NCI-H2196 (cell line): Measurements from ENCODE around the gene TAF12.
"Not testable (repeated sequence)": the region's sequence is repeated elsewhere in the genome, so short reads cannot be mapped to it uniquely, and the experiment has no call there.

ENCODE experiments used
- DNase-seq: peaks from one replicate; lab custom pipeline; 2025; ENCODE audit not compliant: unreplicated experiment; lab: John Stamatoyannopoulos, UW

Gene TAF12, protein sequence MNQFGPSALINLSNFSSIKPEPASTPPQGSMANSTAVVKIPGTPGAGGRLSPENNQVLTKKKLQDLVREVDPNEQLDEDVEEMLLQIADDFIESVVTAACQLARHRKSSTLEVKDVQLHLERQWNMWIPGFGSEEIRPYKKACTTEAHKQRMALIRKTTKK

GRCh38 chr1:28642847-28643635 is at the start of gene TAF12:
TAF12 (minus strand) TSS chr1:28643067; CDS start chr1:28622081, 20,986 bp downstream.
- DNase-seq, result peak; percentile 97

DNA sequence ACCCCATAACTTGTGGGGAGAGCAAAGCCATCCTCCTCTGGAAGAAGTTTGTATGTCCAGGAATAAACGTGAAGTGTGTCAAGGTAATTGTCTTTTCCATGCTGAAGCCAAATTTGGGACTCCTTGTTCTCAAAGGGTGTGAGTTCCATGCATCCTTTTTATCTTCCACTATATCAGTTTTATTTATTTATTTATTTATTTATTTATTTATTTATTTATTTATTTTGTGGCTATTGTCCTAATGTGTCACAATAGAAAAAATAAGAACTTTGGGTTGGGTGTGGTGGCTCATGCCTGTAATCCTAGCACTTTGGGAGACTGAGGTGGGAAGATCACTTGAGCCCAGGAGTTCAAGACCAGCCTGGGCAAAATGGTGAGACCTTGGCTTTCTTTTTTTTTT is 48.8 kb upstream of the TAF12 start:
- DNase-seq, result not testable (repeated sequence)

DNA sequence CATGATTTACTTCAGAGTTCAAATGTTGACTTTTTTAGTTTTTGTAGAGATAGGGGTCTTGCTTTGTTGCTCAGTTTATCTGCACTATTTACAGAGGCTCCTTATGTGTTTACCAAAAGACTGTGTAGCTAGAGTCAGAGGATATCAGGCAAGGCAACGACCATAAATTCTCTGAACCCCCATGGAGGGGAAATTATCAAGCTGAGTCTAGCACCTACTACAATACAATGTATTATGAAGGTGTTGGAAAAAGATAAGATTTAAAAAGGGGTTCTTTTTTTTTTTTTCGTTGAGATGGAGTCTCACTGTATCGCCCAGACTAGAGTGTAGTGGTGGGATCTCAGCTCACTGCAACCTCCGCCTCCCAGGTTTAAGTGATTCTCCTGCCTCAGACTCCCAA is 42.1 kb upstream of the TAF12 start:
- no peak for DNase-seq

DNA sequence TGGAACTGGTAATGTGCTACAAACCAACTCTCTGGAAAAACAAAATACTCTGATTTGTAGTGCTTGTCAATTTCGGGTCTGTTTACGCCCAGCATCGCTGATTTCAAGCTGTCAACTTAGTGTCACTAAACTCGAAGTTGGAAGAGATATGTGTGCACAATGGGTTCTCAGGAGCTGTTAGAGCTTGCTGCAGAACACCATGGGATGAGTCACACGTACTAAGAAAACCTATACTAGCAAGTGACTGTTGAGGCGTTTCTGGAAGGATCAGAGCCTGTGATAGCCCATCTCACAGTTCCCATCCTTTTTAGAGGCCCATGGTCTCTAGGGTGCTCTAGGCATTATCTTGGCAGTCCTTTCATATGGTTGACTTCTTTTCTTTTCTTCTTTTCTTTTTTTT is 40.0 kb upstream of the TAF12 start:
- no peak for DNase-seq

GRCh38 chr1:28680151-28680550 is 37.3 kb upstream of the TAF12 start:
- DNase-seq, result no peak

DNA sequence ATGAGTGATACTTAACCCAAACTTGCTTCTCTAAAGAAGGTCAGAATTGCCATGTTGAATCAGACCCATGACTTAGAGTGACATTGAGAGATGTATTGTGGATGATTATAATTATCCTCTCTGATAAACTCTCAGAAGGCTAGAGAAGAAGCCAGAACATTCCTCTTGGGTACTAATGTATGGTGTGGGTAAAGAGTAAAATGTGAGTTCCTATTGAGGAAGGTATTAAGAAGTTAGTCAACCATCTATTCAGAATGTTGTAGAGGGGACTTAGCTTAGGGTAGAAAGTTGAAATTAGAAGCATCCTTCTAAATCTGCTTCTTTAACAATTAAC is 33.0 kb upstream of the TAF12 start:
- DNase-seq, result no peak

- DNase-seq, result not testable (repeated sequence)
These were observed 30.1 kb upstream of the TAF12 start for GRCh38 chr1:28672971-28673370.

DNA sequence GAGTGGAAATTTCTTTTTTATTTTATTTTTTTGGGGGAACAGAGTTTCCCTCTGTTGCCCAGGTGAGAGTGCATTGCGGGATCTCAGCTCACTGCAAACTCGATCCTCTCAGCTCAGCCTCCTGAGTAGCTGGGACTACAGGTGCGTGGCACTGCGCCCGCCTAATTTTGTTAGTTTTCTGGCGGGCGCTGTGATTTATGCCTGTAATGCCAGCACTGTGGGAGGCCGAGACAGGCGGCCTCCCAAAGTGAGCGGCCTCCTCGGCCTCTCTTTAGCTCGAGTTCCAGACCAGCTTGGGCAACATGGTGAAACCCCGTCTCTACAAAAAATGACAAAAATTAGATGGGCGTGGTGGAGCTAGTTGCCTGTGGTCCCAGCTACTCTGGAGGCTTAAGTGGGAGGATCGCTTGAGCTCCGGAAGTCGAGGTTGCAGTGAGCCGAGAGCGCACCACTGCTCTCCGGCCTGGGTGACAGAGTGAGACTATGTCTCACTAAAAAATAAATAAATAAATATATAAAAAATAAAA is 28.4 kb upstream of the TAF12 start:
- DNase-seq, result no peak

DNA sequence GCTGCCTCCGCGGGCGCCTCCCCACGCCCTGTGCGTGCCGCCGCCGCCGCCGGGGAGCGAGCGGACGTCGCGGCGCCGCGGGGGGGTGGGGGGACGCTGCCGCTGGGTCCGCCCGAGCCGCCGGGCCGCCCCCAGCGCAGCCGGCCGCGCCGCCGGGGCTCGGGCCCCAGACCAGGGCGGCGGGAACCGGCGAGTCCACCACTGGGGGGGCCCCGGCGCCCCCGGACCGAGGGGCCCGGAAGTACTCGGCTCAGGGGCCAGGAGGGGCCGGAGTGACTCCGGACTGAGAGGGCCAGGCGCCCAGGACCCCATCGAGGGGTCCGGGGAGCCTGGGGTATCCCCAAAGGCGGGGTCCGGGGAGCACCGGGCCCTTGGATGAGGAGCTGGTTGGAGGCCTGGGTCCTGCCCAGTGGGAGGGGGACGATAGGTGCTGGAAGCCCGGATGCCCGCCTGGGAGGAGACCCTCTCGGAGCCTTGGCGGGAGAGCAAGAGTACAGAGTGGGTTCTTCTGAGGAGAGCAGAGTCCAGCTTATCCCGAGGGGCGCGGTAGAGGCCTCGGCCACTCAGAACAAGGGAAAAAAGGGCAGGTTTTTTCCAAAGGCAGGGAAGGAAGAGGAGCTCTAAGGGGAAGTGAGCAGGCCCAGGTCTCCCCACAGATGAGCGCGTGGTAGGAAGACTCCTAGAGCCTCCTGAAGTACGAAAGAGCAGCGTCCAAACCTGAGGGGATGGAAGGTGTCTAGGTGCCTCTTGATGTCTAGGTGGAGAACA is 26.3 kb upstream of the TAF12 start:
- peak; percentile 88 for DNase-seq

- peak; percentile 92 for DNase-seq
These were observed 25.5 kb upstream of the TAF12 start, which contains the start of gene GMEB1 for GRCh38 chr1:28668191-28668955. GMEB1 (plus strand) TSS chr1:28668784; CDS start chr1:28683613, 14,829 bp downstream.

- no peak for DNase-seq
These were observed 23.9 kb upstream of the TAF12 start for GRCh38 chr1:28666806-28667205.

DNA sequence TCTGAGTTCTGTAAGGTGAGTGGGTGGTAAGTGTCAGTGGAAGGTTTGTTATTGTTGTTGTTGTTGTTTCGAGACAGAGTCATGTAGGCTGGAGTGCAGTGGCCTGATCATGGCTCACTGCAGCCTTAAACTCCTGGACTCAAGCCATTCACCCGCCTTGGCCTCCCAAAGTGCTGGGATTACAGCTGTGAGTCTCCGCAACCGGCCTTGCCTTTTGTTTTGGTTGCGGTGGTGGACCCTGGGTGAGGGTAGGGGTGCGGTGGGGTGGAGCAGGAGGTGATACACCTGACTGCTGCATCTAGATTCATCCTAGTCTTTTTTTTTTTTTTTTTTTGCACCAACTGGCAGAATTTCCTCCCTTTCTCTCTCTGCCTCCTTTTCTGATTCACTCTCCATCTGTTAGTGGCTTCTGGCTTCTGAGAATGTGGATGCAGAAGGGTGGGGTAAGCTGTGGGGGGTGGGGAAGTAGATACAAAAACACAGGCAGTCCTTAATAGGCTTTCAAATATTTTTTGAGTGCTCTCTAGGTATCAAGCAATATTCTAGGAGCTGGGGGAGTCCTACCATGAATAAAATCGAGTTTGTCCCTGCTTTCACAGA is 21.1 kb upstream of the TAF12 start:
- DNase-seq, result no peak

GRCh38 chr1:28656335-28656734 is 13.5 kb upstream of the TAF12 start:
- no peak for DNase-seq

DNA sequence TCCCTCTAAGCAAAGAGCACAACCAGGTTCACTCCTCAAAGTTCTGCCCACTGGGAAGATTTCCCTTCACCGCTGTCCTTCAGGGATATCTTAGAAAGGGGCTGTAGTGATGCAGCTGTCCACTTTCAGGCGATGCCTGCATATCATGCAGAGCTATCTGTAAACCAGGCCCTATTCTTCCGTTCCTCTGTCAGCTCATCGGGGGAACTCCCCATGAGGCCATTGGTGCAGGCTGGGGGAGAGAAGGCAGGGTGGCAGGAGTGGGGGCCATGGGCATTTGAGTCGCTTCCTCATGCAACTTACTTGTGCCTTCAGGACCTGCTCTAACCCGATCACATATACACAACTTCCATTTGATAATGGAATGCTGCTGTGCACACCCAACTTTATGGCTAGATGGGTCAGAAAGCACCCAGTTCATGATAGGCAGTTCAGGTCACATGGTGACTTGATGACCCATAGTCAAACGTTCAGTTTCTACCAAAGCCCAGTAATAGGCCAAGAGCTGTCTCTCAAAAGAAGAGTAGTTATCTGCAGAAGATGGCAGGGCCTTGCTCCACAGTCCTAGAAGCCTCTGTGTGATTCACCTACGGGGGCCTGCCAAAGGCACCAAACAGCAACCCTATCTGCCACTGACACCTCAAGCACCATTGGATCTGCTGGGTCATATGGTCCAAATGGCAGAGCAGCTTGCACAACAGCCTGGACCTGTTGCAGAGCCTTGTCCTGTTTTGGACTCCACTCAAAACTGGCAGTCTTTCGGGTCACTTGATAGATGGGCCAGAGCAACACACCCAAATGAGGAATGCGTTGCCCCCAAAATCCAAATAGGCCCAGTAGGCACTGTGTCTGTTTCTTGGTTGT is 12.8 kb upstream of the TAF12 start:
- DNase-seq, result not testable (repeated sequence)

GRCh38 chr1:28653870-28654269 is 11.0 kb upstream of the TAF12 start:
- peak; percentile 5 for DNase-seq

GRCh38 chr1:28653063-28653462 is 10.2 kb upstream of the TAF12 start:
- not testable (repeated sequence) for DNase-seq

- DNase-seq, result peak; percentile 96
These were observed 5.8 kb upstream of the TAF12 start, which contains the start of gene RNU11 for GRCh38 chr1:28648474-28649198. RNU11 (plus strand) TSS chr1:28648600.

- DNase-seq, result peak; percentile 95
These were observed 5.2 kb upstream of the TAF12 start for GRCh38 chr1:28648008-28648473.

DNA sequence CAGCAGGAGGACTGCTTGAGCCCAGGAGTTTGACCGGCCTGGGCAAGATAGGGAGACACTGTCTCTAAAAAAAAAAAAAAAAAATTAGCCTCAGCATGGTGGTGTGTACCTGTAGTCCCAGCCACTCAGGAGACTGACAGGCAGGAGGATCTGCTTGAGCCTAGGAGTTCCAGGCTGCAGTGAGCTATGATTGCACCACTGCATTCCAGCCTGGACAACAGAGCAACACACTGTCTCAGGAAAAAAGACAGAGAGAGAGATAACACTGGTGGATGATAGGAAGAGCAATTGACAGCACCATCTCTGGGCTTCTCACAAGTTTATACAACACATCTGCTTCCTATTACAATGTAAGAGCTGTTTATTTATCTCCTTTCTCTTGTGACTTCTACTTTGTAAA is 3.2 kb upstream of the TAF12 start:
- DNase-seq, result no peak
